Heart left ventricle (tissue), 16 donors: Measurements from ENCODE around the gene VCL. TPM values are rescaled to one million over a fixed set of nuclear protein-coding genes. Genes with fewer than 3 reads are reported as not detected.

Experiments used
- ATAC-seq, 4 donors: fragments of 200-7000 bp; cut with Tn5 transposase; one replicate each; pipeline ENCODE4 v1.9.1; 2020 to 2022; ENCODE audit warnings: moderate library complexity in 4 of 4, mild to moderate bottlenecking in 3 of 4, moderate number of reproducible peaks in 1 of 4
- DNase-seq, 5 donors: peaks; one replicate each; pipeline ENCODE4 v3.0.0-alpha.2; 2020
- H3K27ac ChIP-seq, 12 donors: fragments of 200-600 bp; sonication (generic) in 4 of 12; one replicate each; pipeline versions ENCODE4 v1.5.0 to v1.8.0; 2016 to 2022; ENCODE audit warnings: mild to moderate bottlenecking in 2 of 12
- H3K27me3 ChIP-seq, 9 donors: fragments of 200-600 bp; sonication (generic) in 2 of 9; one replicate each; pipeline versions ENCODE4 v1.5.1 to v1.8.0; 2016 to 2022; ENCODE audit warnings: mild to moderate bottlenecking in 3 of 9
- H3K36me3 ChIP-seq, 9 donors: fragments of 200-600 bp; sonication (generic) in 2 of 9; one replicate each; pipeline versions ENCODE4 v1.5.0 to v1.8.0; 2018 to 2022; ENCODE audit warnings: mild to moderate bottlenecking in 2 of 9
- H3K4me1 ChIP-seq, 12 donors: fragments of 200-600 bp; sonication (generic) in 4 of 12; one replicate each; pipeline versions ENCODE4 v1.5.0 to v1.8.0; 2016 to 2022; ENCODE audit warnings: mild to moderate bottlenecking in 3 of 12
- H3K4me3 ChIP-seq, 12 donors: fragments of 200-600 bp; sonication (generic) in 4 of 12; one replicate each; pipeline versions ENCODE4 v1.5.0 to v1.8.0; 2017 to 2022; ENCODE audit warnings: mild to moderate bottlenecking in 9 of 12, moderate library complexity in 4 of 12
- H3K9me3 ChIP-seq, 12 donors: fragments of 200-600 bp; sonication (generic) in 4 of 12; one replicate each; pipeline versions ENCODE4 v1.5.0 to v1.8.0; 2016 to 2022; ENCODE audit warnings: mild to moderate bottlenecking in 1 of 12
- CTCF ChIP-seq, 12 donors: fragments of 200-600 bp; sonication (generic) in 4 of 12; IDR thresholded peaks; one replicate each; pipeline versions ENCODE4 v1.5.0 to v1.8.0; 2018 to 2022; ENCODE audit warnings: antibody characterized with exemption in 12 of 12, mild to moderate bottlenecking in 5 of 12
- POLR2A ChIP-seq, 2 donors: fragments of 450-650 bp; IDR thresholded peaks; one replicate each; pipeline ENCODE4 v1.6.1; 2017; ENCODE audit warnings: antibody characterized with exemption in 2 of 2, mild to moderate bottlenecking in 2 of 2, moderate library complexity in 2 of 2
- WGBS, 4 donors: extraction: QIAGEN DNeasy Blood & Tissue Kit in 2 of 4; methylation state at CpG; one replicate each; pipeline versions ENCODE4 v1.1.5 to v1.1.7; 2013 to 2018; 5-methylcytosine and 5-hydroxymethylcytosine counted together
- intact Hi-C, 10 donors: fragments of 100-400 bp; cut with DNase I; formaldehyde crosslinking; loops; one replicate each; pipeline versions ENCODE4 v1.11.1 to v1.14.2; 2022
- polyA plus RNA-seq, 2 donors: library from polyadenylated mRNA; stranded (reverse); fragments of 200-250 nt; gene quantifications; one replicate each; pipeline ENCODE4 v1.2.3, GENCODE V29; 2013
- total RNA-seq, 9 donors: library from RNA; depleted of rRNA in 2 of 9; stranded (reverse); fragments of >200 nt in 2 of 9; fragmentation: NEBNext Ultra II Directional in 3 of 9; extraction: Animal tissue kit (Norgen Biotek cat#: 25700) in 3 of 9; gene quantifications; one replicate each; pipeline versions ENCODE4 v1.1.0 to v1.2.4, GENCODE V29; 2016 to 2023
- donor health status: ischemic (EF 13 %, LVEDD 7.1; RV severe dilation, severe dysfunction).
- donor health status: healthy with polysubstance abuse.
- donor health status: DM: no; HTN: yes; CAD: no.
- donor health status: DM: no; HTN: no; CAD: no.
- donor health status: ischemic (EF 25% LVEDD 6.9; RV normal size, moderate dysfunction).
- donor health status: ischemic (EF 25% LVEDD 5.7; RV mildly dilated, moderate dysfunction).
- donor health status: healthy.
- donor health status: DM: yes; HTN: yes; CAD: no.
- donor health status: ischemic (EF 35%, LVEDD 5.7; RV mildly dilated, moderate dysfunction).
- donor health status: nonischemic (EF 11% LVEDD 7.7; RV severe dilation, severe dysfunction).
- donor health status: DM: yes; HTN: yes; CAD: no.
- donor health status: PGD.
- donor health status: ischemic (EF 29% LVEDD 5.4; RV normal size, mild dysfunction).
- donor health status: nonischemic (EF 23%, LVEDD 6.1; RV moderate dilation, normal function).

VCL gene
- total and polyA plus RNA-seq, 11 donors = 84.5 to 543 (median 273) TPM

- 0 to 1% (median 0%) methylated on average over 29 to 32 of the region's 32 CpGs for whole genome bisulfite sequencing, 4 donors
- intact Hi-C loops = loop anchor here in 4 of 10 donors (10.0 kb wide), 3 partner anchors 84 to 1084 kb away; partner anchors contain the start of gene COMTD1 (in 2 of the 4)
- peak; percentile 61 to 73 (median 66) for ATAC-seq
- Histone ChIP-seq H3K27me3 (no peaks in the 10 kb centered on the region), H3K27ac (peak within 1 kb of the TSS; percentile 85 to 97 (median 92)), H3K4me1 (peaks cover 0 to 45% (median 35%) of the 10 kb centered on the region in 12 donors), H3K9me3 (no peaks in the 10 kb centered on the region), H3K4me3 (peak within 1 kb of the TSS; percentile 65 to 96 (median 88)), H3K36me3 (peaks cover 0 to 24% (median 8%) of the 10 kb centered on the region in 9 donors)
- DNase-seq = peak; percentile 85 to 90 (median 88)
- TF ChIP-seq CTCF (IDR thresholded peaks at IDR 0.05) = no peak
- no peak for TF ChIP-seq POLR2A (IDR thresholded peaks at IDR 0.05)
These were observed 152.5 kb downstream of the VCL start, which contains the start of gene AP3M1 for GRCh38 chr10:74150204-74150989. Gene AP3M1 (minus strand): TSS chr10:74150828. CDS start chr10:74138379, 12,449 bp downstream.

- Histone ChIP-seq H3K27me3 (no peaks in the 10 kb centered on the region), H3K36me3 (peaks cover 0 to 17% (median 6%) of the 10 kb centered on the region in 9 donors), H3K4me1 (peaks cover 0 to 42% (median 31%) of the 10 kb centered on the region in 12 donors), H3K27ac (peak within 1 kb of the TSS; percentile 85 to 97 (median 92)), H3K4me3 (peak within 1 kb of the TSS; percentile 65 to 96 (median 88)), H3K9me3 (no peaks in the 10 kb centered on the region)
- 0 to 1% (median 0%) methylated on average over 47 to 57 of the region's 57 CpGs for WGBS, 4 donors
- peak; percentile 99 to 100 (median 100) for DNase-seq
- ATAC-seq = peak; percentile 95 to 98 (median 98)
- intact Hi-C loops = loop anchor here in 4 of 10 donors (1.0 to 10.0 kb wide), 4 partner anchors 25 to 1084 kb away; partner anchors contain the start of gene COMTD1 (in 2 of the 4)
- TF ChIP-seq POLR2A (IDR thresholded peaks at IDR 0.05) = peak; percentile 67 to 93
- TF ChIP-seq CTCF (IDR thresholded peaks at IDR 0.05) = peak in 6 of 12 donors; percentile 10 to 62 (median 30)
These were observed 153.3 kb downstream of the VCL start, which contains the start of gene ADK for GRCh38 chr10:74150990-74151878. Gene ADK (plus strand): TSS chr10:74151221. CDS start chr10:74151279, 58 bp downstream.

- Histone ChIP-seq H3K9me3 (no peaks in the 10 kb centered on the region), H3K4me3 (peak overlapping the region; percentile 65 to 96 (median 88)), H3K27ac (peak overlapping the region; percentile 85 to 97 (median 92)), H3K36me3 (peaks cover 0 to 10% (median 3%) of the 10 kb centered on the region in 9 donors), H3K4me1 (peaks cover 0 to 49% (median 38%) of the 10 kb centered on the region in 12 donors), H3K27me3 (no peaks in the 10 kb centered on the region)
- ATAC-seq (no peak), DNase-seq (no peak)
- intact Hi-C loops = loop anchor here in 4 of 10 donors (1.0 to 10.0 kb wide), 4 partner anchors 24 to 1083 kb away; partner anchors contain the start of gene COMTD1 (in 2 of the 4)
- WGBS, 4 donors = 19 to 24% (median 21%) methylated on average over 5 of the region's 5 CpGs
- TF ChIP-seq POLR2A (IDR thresholded peaks at IDR 0.05) (no peak), CTCF (IDR thresholded peaks at IDR 0.05) (no peak)
These were observed 154.2 kb downstream of the VCL start for GRCh38 chr10:74151879-74152722.
